Vagina (tissue), 2 donors: ENCODE results near the gene TEX36.

Experiments
- CTCF ChIP-seq, 3 experiments: fragments of 450-650 bp in 2 of 3; fragments of 200-600 bp in 1 of 3; sonication (generic) in 1 of 3; IDR thresholded peaks; one replicate each; pipeline ENCODE4 v1.5.1; 2017 to 2019; ENCODE audit warnings: antibody characterized with exemption in 3 of 3, mild to moderate bottlenecking in 2 of 3, moderate library complexity in 2 of 3
- POLR2AphosphoS5 ChIP-seq, 2 donors: sonication (generic); formaldehyde crosslinking; IDR thresholded peaks; one replicate each; pipeline ENCODE4 v1.9.0; 2017; ENCODE audit warnings: antibody characterized with exemption in 2 of 2, mild to moderate bottlenecking in 2 of 2, low read depth in 1 of 2; ENCODE audit not compliant: insufficient read depth in 1 of 2

- no peak for TF ChIP-seq CTCF (IDR thresholded peaks at IDR 0.05)
- no peak for TF ChIP-seq POLR2AphosphoS5 (IDR thresholded peaks at IDR 0.05; ENCODE audit: insufficient read depth in 1 of 2, low read depth in 1 of 2)
Observed at GRCh38 chr10:125692601-125693523, 9.9 kb upstream of the TEX36 start.
